Kidney (tissue), 14 donors: ENCODE data around the gene SMTNL2. TPM values are rescaled to one million over a fixed set of nuclear protein-coding genes. Genes with fewer than 3 reads are reported as not detected.

Experiments used
- DNase-seq, 5 donors: peaks; one replicate each; pipeline ENCODE4 v3.0.0-alpha.2; 2013 to 2020
- FAIRE-seq: peaks from 2 replicates; lab custom pipeline; 2012; peaks lifted over from hg19 to GRCh38; lab: Jason Lieb, UNC
- H3K27ac ChIP-seq, 2 donors: one replicate each; pipeline ENCODE4 v1.7.0; 2013; ENCODE audit warnings: low read depth in 2 of 2, low read length in 2 of 2, inconsistent platforms in 1 of 2
- H3K27me3 ChIP-seq: one replicate; pipeline ENCODE4 v1.7.1; 2013; ENCODE audit warnings: low read length, inconsistent platforms; ENCODE audit not compliant: control insufficient read depth, insufficient read depth
- H3K36me3 ChIP-seq, 3 donors: one replicate each; pipeline versions ENCODE4 v1.7.0 to v1.7.1; 2013; ENCODE audit warnings: low read length in 3 of 3, control low read depth in 1 of 3, inconsistent platforms in 1 of 3; ENCODE audit not compliant: insufficient read depth in 3 of 3, control insufficient read depth in 2 of 3
- H3K4me1 ChIP-seq, 3 donors: one replicate each; pipeline versions ENCODE4 v1.7.0 to v1.7.1; 2013; ENCODE audit warnings: low read length in 3 of 3, inconsistent platforms in 1 of 3, low read depth in 1 of 3; ENCODE audit not compliant: control insufficient read depth in 2 of 3, insufficient read depth in 2 of 3
- H3K4me3 ChIP-seq, 3 donors: one replicate each; pipeline versions ENCODE4 v1.7.0 to v1.8.1; 2013; ENCODE audit warnings: low read length in 3 of 3, control low read depth in 1 of 3, inconsistent platforms in 1 of 3
- H3K9ac ChIP-seq, 3 donors: one replicate each; pipeline versions ENCODE4 v1.7.0 to v1.7.1; 2013; ENCODE audit warnings: low read length in 3 of 3, control low read depth in 1 of 3, inconsistent platforms in 1 of 3
- H3K9me3 ChIP-seq, 3 donors: one replicate each; pipeline versions ENCODE4 v1.7.0 to v1.7.1; 2013; ENCODE audit warnings: low read length in 3 of 3, control low read depth in 1 of 3, inconsistent platforms in 1 of 3; ENCODE audit not compliant: control insufficient read depth in 2 of 3, insufficient read depth in 1 of 3
- intact Hi-C: fragments of 100-400 bp; cut with DNase I; formaldehyde crosslinking; loops from one replicate; pipeline ENCODE4 v1.11.1; 2022
- polyA plus RNA-seq: library from polyadenylated mRNA; stranded (reverse); fragments of 350-450 nt; fragmentation: Illumina TruSeq; extraction: RNeasy Lipid Tissue Mini Kit (QIAGEN cat#74804); gene quantifications from one replicate; pipeline ENCODE4 v1.2.3, GENCODE V29; 2014; ENCODE audit warnings: low read depth, low replicate concordance; ENCODE audit not compliant: insufficient read depth
- total RNA-seq: library from RNA; stranded (reverse); fragmentation: NEBNext Ultra II Directional; extraction: Animal tissue kit (Norgen Biotek cat#: 25700); gene quantifications from one replicate; pipeline ENCODE4 v1.2.1, GENCODE V29; 2021
- TF ChIP-seq, protein P1 (sequence below): IDR thresholded peaks from 3 replicates; pipeline ENCODE4 v1.5.1; 2012; ENCODE audit warnings: mild to moderate bottlenecking, moderate library complexity, borderline replicate concordance; ENCODE audit not compliant: insufficient read depth; ENCODE audit errors: extremely low read depth
- donor health status: control.
- donor health status: control.
- donor health status: control.
- donor health status: control.
- donor health status: control.
- donor health status: DM: yes; HTN: yes; CAD: no.
- donor health status: Normal renal cell carcinoma (clear cell type).

SMTNL2 gene
- total and polyA plus RNA-seq, 2 donors from 2014 or later = 25.6 to 58.1 TPM

DNA sequence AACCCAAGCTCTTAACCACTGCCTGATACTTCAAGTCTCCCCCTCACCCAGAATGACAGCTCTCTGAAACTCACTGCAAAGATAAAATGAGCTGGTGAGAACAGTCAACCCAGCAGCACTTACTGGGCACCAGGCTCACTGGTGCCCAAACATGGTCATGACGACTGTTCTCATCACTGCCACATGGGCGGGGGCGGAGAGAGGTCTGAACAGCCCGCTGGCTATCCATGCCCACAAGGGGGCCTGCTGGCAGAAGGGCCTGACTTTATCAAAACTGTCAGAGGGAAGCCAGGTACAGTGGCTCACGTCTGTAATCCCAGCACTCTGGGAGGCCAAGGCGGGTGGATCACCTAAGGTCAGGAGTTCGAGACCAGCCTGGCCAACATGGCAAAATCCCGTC is 33.2 kb upstream of the SMTNL2 start:
- intact Hi-C loops = no loop called here
- FAIRE-seq = no peak
- Histone ChIP-seq H3K4me1 (peaks cover under 1 to 14% (median 8%) of the 10 kb centered on the region in 3 donors), H3K27me3 (no peaks in the 10 kb centered on the region), H3K4me3 (no peak overlapping the region), H3K9me3 (no peaks in the 10 kb centered on the region), H3K36me3 (peaks cover 0 to 27% (median 13%) of the 10 kb centered on the region in 3 donors), H3K9ac (no peak overlapping the region), H3K27ac (no peak overlapping the region)
- TF ChIP-seq, protein P1, sequence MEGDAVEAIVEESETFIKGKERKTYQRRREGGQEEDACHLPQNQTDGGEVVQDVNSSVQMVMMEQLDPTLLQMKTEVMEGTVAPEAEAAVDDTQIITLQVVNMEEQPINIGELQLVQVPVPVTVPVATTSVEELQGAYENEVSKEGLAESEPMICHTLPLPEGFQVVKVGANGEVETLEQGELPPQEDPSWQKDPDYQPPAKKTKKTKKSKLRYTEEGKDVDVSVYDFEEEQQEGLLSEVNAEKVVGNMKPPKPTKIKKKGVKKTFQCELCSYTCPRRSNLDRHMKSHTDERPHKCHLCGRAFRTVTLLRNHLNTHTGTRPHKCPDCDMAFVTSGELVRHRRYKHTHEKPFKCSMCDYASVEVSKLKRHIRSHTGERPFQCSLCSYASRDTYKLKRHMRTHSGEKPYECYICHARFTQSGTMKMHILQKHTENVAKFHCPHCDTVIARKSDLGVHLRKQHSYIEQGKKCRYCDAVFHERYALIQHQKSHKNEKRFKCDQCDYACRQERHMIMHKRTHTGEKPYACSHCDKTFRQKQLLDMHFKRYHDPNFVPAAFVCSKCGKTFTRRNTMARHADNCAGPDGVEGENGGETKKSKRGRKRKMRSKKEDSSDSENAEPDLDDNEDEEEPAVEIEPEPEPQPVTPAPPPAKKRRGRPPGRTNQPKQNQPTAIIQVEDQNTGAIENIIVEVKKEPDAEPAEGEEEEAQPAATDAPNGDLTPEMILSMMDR = no peak
- DNase-seq = peak in 1 of 5 donors; percentile 35

- no peaks in the 10 kb centered on the region for H3K9me3 ChIP-seq
- no peak for FAIRE-seq
- H3K9ac ChIP-seq = no peak overlapping the region
- no peak overlapping the region for H3K27ac ChIP-seq
- peaks cover 0 to 27% (median 10%) of the 10 kb centered on the region in 3 donors for H3K36me3 ChIP-seq
- DNase-seq = peak in 1 of 5 donors; percentile 60
- TF ChIP-seq, protein P1 = no peak
- intact Hi-C loops = no loop called here
- H3K4me3 ChIP-seq = no peak overlapping the region
- H3K27me3 ChIP-seq = no peaks in the 10 kb centered on the region
- H3K4me1 ChIP-seq = peaks cover 4 to 14% (median 9%) of the 10 kb centered on the region in 3 donors
Observed at GRCh38 chr17:4551796-4552525, 32.4 kb upstream of the SMTNL2 start.

- TF ChIP-seq, protein P1 = no peak
- Histone ChIP-seq H3K27me3 (no peaks in the 10 kb centered on the region), H3K4me1 (peaks cover 4 to 15% (median 13%) of the 10 kb centered on the region in 3 donors), H3K9me3 (no peaks in the 10 kb centered on the region), H3K36me3 (peaks cover 0 to 17% (median 3%) of the 10 kb centered on the region in 3 donors), H3K27ac (no peak overlapping the region), H3K9ac (no peak overlapping the region), H3K4me3 (no peak overlapping the region)
- DNase-seq (peak in 1 of 5 donors; percentile 71), FAIRE-seq (no peak)
- intact Hi-C loops = no loop called here
Observed at GRCh38 chr17:4553669-4554068, 30.7 kb upstream of the SMTNL2 start.
